Mucosa of rectum (tissue), 2 donors: ENCODE measurements around the gene OR5I1.
"Not testable (repeated sequence)": the region's sequence is repeated elsewhere in the genome, so short reads cannot be mapped to it uniquely, and the experiment has no call there.

ENCODE experiments used
- H3K27ac ChIP-seq, 2 donors: one replicate each; pipeline ENCODE4 v1.7.0; 2013; ENCODE audit warnings: inconsistent platforms in 2 of 2, low read depth in 2 of 2, low read length in 2 of 2
- H3K27me3 ChIP-seq, 2 donors: one replicate each; pipeline ENCODE4 v1.7.0; 2013; ENCODE audit warnings: low read length in 2 of 2; ENCODE audit not compliant: control insufficient read depth in 2 of 2, insufficient read depth in 2 of 2
- H3K36me3 ChIP-seq, 2 donors: one replicate each; pipeline ENCODE4 v1.7.0; 2013; ENCODE audit warnings: low read length in 2 of 2; ENCODE audit not compliant: control insufficient read depth in 2 of 2, insufficient read depth in 2 of 2
- H3K4me1 ChIP-seq, 2 donors: one replicate each; pipeline ENCODE4 v1.7.0; 2013; ENCODE audit warnings: low read length in 2 of 2, mild to moderate bottlenecking in 1 of 2; ENCODE audit not compliant: control insufficient read depth in 2 of 2, insufficient read depth in 2 of 2
- H3K4me3 ChIP-seq, 2 donors: one replicate each; pipeline ENCODE4 v1.7.0; 2013; ENCODE audit warnings: low read length in 2 of 2
- H3K9ac ChIP-seq, 2 donors: one replicate each; pipeline ENCODE4 v1.7.0; 2013; ENCODE audit warnings: low read length in 2 of 2, low read depth in 1 of 2, mild to moderate bottlenecking in 1 of 2
- H3K9me3 ChIP-seq, 2 donors: one replicate each; pipeline ENCODE4 v1.7.0; 2013; ENCODE audit warnings: low read length in 2 of 2; ENCODE audit not compliant: control insufficient read depth in 2 of 2
- donor health status: healthy.
- donor health status: Normal muscosa, but diverticular disease.

Gene OR5I1

DNA sequence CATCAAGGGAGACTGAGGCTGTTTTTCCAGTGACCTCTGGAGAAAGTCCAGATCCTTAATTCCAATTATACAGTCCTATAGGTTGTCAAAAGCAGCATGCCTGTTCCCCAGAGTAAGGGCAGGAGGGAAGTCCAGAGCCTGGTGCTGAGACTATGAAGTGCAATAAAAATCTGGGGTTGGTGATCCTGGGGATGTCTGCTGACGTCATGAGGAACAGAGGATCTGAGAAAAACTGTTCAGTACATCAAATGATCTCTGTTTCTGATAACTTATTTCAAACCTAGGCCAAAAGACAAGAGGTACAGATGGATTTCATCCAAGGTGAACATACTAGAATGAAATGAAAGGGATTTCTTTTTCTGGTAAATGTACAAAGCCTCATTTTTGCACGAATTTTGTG is 33.9 kb downstream of the OR5I1 start:
- Histone ChIP-seq H3K27me3 (no peaks in the 10 kb centered on the region), H3K27ac (no peak overlapping the region), H3K4me3 (no peak overlapping the region), H3K36me3 (no peaks in the 10 kb centered on the region), H3K9ac (no peak overlapping the region), H3K9me3 (no peaks in the 10 kb centered on the region), H3K4me1 (no peaks in the 10 kb centered on the region)

DNA sequence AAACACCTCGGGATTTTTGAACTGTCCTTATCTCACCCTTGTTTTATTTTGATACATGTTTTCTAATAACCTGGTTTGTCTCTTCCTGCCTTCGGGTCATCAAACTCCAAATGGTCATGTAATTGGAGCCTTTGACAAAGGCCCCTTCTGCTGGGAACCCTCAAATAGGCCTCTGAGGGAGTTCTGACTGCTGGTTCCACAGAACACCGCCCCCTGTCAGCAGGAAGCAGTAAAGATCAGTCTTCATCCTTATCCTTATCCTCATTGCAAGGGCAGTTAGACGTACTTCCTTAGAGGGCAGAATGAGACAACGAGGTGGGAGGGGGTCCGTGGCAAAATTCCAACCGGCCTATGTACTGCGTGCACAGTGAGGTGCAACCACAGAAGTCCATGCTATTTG is 41.0 kb downstream of the OR5I1 start:
- Histone ChIP-seq H3K36me3 (no peaks in the 10 kb centered on the region), H3K27ac (no peak overlapping the region), H3K4me1 (no peaks in the 10 kb centered on the region), H3K4me3 (no peak overlapping the region), H3K27me3 (no peaks in the 10 kb centered on the region), H3K9ac (no peak overlapping the region), H3K9me3 (peaks cover 0 to 3% of the 10 kb centered on the region in 2 donors)

DNA sequence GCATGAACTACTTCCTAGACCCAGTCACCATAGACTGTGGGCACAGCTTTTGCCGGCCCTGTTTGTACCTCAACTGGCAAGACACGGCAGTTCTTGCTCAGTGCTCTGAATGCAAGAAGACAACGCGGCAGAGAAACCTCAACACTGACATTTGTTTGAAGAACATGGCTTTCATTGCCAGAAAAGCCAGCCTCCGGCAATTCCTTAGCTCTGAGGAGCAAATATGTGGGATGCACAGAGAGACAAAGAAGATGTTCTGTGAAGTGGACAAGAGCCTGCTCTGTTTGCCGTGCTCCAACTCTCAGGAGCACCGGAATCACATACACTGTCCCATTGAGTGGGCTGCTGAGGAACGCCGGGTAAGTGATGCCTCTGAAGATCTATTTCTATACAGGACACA is 50.7 kb downstream of the OR5I1 start:
- H3K27ac ChIP-seq, H3K36me3 ChIP-seq, H3K9me3 ChIP-seq, H3K4me1 ChIP-seq, H3K4me3 ChIP-seq, H3K27me3 ChIP-seq, H3K9ac ChIP-seq: not testable (repeated sequence)
